GM19240 (cell line): ENCODE data around the gene AGPAT4.

Experiments
- DNase-seq: peaks from one replicate; pipeline ENCODE4 v3.0.0; 2011; ENCODE audit warnings: low spot score; ENCODE audit not compliant: insufficient read length

AGPAT4 gene

DNA sequence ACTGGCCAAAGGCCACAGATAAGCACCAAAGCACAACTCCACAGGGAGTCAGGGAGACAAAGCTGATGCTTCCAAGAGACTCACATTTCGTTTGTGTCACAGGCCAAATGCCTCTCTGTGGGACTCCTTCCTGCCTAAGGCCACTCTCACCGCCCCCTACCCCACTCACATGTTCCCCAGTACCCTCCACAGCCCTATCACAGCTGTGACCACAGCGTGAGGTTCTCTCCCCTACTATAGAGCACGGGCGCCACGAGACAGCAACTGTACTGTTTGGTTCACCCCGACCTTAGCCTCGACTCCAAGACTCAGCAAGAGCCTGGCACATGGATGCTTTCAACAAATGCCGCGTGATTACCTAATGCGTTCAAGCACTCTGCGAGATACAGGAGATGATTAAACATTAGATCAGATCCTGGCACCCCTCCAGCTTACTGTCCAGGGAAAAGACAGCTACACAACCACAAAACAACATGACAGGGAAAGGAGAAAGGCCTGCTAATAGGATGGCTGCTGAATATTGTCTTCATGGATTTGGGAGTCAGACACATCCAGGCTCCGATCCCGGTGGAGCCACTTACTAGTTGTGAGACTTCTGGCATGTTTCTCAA, 105.5 kb downstream of the AGPAT4 start:
- DNase-seq = no peak

DNA sequence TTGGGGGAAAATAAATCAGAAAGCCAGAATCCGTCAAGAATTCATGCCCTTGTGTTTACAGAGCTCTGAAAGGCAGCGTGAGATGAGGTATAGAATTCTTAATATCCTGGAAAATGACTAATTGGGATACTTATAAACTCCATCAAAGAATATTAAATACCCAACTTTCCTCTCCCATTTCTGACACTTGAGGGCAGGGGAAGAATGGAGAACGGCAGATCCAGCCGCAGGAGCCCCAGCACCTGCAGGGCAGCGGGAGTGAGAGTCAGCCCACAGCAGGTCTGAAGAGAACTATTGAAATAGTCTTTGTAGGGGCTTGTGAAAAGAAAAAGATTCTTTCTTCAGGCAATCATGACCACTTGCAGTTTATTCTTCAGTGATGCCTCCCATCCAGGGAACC, 107.2 kb downstream of the AGPAT4 start:
- no peak for DNase-seq

DNA sequence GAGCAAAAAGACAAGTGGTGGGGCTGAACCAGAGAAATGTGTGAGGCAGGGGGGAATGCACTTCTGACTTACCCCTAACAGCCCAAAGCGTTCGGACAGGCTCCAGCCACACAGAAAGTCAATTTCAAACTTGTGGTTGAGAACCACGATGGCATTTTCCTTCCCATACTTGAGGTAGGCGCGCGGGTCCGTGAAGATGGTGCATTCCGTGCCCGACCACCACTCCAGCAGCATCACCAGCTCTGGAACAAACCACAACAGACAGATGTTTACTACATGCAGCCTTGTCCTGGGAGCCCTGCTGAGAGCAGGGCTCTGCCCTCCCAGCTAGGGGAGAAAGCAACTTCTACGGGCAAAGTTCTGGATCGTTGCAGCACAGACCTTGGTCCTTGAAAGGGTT, 107.7 kb downstream of the AGPAT4 start:
- no peak for DNase-seq

DNA sequence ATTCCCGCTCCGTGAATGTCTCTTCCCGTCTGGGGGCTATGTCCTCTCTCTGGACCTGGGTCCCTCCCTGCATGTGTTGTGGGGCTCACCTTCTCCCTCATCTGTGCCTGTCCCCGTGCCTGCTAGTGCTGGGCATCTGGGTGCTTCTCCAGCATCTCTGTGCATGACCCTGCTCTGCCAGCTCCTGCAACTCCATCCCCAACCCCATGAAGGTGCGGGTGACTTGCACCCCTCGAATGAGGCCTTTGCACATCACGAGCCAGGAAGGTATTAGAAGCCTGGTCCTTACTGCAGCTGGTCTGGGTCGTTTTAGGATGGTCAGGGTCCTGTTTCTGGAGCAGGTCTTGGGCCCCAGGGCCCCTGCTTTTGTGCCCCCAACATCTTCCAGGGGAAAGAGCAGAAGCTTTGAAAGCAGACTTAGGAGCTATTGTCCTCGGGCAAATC, 109.7 kb downstream of the AGPAT4 start:
- no peak for DNase-seq

DNA sequence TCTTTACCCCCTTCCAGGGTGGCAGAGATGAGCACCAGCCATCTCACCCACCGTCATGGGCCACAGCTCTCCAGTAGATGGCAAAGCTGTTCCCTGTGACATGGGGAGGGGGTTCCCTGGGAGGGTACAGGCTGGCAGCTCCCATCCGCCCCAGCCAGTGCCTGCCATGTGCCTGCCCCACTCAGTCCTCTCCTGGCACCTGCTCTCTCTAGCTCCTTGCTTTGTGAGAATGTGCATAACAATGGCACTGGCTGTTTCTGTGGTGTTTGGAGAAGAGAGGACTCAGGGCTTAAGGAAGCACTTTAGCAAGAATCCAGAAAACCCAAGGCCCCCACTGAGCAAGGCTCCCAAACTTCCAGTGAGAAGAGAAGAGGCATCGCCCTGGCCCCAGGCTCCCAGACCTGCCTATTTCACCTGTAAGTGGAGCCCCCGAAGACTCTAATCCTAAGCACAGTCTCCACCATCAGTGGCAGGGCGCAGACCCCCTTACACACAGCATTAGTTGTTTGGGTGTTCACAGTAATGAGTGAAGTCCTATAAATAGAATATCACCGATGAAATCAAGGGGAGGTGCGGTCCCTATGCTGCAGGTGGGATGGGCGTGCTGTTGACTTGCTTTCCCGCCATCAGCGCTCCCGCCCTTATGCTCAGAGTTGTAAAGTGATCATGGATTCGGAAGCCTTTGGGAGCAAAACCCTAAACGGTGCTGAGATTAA, 110.2 kb downstream of the AGPAT4 start:
- no peak for DNase-seq

DNA sequence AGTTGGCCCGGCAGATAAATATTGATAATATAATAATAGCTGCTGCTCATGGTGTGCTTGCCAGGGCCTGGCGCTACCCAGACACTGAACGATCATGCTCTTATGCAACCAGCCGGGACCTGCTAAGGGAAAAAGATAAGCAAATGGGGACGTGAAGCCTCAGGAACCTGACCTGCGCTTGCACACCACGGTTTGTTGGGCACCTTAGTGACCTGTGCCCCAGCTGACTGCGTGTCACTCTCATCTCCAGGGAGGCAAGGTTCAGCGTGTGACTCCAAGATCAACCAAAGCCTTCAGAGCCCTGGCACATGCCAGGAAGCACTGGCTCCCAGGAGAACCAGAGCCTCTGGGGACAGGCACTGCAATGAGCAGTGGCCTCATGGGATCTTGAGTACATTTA, 111.1 kb downstream of the AGPAT4 start:
- DNase-seq = no peak

DNA sequence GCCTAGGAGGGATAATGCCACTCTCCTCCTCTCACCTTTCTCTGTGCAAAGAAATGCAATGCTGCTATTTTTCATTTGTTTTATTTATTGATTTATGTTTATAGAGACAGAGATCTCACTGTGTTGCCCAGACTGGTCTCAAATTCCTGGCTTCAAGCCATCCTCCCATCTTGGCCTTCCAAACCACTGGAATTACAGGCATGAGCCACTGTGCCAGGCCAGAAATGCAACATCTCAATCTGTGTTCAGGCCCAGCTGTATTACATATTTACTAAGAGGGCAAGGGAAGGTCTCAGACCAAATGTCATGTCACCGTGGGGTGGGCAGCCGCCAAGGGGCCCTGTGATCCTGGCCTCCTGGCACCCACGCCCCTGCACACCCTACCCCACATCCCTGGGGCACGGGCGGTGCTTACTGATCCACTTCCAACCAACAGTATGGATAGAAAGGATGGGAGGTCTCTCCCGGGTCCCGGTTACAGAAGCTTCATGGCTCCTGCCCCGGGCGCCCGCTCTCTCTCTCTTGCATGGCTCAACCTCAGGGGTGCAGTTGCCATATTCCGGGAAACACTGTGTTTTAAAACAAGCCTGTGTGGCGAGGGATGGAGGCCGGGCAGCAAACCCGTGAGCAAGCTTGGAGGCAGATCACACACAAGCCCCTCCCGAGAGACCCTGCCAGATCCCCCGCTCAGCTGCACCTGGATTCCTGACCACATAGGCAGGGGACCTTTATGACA, 111.8 kb downstream of the AGPAT4 start:
- no peak for DNase-seq

DNA sequence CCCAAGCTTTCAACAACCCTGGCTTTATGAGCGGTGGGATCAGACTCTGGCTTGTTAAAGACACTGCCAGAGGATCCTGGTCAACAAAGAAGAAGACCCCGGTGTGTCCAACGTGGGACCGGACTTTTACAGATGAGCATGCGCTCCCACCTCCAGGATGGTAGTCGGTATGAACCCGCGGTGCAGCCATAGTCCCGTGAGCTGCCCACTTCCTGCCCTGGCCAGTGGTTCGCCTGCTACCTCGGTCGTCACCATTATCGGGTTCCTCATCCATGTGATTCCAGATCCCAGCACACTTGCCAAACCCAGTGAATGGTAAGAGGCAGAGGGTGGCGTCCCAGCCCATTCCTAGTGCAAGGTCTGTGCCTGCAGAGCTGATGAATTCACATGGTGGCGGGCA, 112.7 kb downstream of the AGPAT4 start:
- DNase-seq = no peak

DNA sequence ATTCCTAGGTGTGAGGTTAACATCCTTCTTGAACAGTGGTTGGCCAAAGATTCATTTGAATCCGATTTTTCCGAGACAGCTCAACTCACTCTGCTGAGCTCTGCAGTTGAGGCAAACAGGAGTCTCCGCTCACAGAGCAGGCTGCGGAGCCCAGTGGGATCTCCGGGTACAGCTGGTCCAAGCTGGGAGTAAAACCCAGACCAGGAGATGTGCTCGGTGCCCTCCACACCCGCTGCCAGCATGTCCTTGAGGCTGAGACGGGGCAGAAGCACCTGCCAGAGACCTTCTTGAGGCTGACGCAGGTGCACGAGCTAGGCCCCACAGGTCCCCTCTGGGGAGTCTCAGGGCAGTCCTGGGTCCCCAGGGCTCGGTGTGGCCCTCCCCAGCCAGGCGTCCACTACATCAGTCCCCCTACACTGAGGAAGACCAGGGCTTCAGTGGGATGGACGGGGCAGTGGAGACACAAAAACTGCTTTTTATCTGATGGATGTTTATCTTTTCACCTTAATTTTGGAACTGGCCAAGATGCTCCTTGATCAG, 119.0 kb downstream of the AGPAT4 start:
- DNase-seq = no peak

DNA sequence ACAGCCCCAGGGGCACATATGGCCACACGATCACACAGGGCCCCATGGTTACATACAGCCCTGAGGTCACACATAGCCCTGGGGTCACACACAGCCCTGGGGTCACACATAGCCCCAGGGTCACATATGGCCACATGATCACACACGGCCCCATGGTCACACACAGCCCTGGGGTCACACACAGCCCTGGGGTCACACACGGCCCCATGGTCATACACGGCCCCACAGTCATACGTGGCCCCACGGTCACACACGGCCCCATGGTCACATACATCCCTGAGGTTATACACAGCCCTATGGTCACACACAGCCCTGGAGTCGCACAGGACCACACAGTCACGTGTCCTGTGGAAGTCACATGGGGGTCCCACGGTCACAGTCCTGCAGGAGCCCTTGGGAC, 120.1 kb downstream of the AGPAT4 start:
- no peak for DNase-seq

DNA sequence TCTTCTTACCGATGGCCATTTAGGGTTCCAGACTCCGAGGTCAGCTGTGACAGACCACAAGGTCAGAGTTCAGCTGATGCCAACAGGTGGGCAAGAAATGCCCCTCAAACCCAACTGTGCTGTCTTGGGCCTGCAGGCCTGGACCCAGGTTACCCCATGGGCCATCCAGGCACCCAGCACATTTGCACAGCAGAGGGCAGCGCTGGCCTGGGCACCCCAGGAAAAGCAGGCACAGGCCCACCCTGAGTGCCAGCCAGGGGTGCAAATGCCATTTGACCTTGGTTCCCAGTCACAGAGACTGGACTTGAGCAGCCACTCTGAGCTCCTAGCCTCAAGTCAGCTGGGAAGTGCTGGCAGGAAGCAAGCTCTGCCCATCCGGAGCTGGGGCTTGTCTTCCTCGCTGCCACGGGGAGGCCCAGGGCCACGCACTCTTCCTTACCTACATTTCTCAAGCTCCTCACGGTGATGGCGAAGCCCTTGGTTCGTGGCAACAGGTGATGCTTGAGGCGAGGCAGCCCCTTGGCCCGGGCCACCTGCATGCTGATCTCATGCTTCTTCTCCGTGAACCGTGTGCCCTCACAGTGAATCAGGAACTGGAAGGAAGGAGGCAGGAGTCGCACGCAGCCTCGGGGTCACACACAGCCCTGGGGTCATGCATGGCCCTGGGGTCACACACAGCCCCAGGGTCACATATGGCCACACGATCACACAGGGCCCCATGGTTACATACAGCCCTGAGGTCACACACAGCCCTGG, 120.8 kb downstream of the AGPAT4 start:
- DNase-seq = no peak

DNA sequence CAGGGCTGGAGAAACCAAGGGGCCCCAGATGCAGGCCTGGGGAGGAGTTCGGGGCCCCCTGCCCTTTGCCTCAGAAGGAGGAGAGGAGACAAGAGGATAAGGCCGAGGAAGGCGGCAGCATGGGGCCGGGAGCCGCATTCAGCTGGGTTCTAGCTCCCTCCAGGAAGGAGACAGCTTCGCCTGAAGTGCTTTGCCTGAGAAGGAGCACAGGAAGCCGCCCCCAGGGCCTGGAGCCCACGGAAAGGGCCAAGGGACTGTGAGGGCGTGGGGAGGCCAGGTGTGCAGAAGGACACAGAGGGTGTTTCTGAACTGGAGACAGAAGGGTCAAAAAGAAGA, 121.4 kb downstream of the AGPAT4 start:
- DNase-seq = no peak

DNA sequence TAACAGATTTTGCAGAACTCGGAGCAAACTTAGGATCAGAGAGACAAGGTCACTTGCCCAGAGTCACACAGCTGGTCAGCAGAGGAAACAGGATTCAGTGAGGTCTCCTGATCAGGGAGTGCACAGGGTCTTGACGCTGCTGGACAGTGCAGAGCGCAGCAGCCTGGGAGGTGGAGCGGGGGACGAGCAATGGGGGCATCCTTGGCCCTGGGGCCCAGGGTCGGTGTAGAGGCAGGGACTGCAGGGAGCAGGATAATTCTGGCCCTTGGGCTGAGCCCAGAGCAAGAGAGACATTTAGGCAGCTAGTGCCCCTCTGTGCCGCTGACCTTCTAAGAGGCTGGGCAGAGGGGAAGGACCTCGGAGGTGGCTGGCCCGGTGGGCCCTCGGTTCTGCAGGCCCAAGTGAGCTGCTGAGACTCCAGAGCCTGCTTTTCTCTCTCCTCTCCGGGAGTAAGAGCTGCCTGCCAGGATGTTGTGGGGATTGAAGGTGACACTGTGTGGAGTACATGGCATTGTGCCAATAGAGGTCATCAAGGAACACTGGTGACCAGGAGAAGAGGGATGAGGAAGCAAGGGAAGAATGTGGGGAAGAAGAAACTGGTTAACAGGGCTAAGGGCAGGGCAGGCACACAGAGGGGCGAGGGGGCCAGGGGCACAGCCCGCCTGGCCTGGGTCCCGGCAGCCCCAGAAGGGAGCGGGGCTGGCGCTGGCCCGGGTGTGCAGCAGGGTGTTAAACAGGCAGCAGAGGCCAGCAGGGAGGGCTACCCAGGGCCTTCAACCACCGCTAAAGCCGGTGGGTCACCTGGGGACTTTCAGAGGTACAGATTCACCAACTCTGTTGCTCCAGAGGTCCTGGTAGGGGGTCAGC, 122.0 kb downstream of the AGPAT4 start:
- no peak for DNase-seq

DNA sequence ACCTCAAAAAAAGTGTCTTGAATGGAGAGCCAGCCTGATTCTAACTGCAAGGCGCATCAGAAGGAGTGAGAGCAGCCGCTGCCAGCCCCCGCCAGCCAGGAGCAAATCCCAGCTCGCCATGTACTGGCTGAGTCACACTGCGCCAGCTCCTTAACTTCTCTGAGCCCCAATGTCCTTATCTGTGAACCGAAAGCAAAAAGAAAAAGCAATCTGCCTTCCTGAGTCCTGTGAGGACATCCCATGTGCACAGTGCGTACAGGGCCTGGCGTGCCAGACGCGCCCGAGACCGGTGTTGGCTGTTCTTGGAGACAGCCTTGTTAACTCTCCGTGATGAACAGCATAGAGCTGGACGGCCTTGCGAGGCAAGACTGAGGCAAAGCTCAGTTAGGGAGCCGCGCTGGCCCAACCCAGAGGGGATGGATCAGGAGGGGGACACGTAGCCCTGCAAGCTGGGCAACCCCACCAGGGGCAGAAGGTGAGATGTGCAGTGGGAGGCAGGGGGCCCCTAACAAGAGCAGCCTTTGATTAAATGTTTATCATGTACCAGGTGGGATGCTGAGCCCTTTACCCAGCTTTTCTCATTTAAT, 122.7 kb downstream of the AGPAT4 start:
- no peak for DNase-seq

DNA sequence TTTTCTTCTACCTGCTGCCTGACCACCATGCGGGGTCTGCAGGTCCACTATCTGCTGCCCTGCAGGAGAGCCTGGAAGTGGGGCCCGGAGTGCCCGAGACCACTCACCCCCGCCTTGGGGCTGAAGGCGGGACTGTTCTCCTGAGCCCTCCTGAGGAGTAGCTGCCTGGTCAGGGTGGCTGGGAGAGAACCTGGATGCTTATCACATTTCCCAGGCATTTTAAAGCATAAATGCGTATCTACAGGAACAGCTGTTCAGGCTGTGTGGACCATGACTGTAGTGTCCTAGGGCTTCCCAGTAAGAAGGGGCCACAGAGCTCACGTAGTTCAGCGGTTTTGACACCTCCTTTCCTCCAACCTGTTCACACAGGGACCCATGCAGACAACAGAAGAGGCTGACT, 123.3 kb downstream of the AGPAT4 start:
- no peak for DNase-seq

DNA sequence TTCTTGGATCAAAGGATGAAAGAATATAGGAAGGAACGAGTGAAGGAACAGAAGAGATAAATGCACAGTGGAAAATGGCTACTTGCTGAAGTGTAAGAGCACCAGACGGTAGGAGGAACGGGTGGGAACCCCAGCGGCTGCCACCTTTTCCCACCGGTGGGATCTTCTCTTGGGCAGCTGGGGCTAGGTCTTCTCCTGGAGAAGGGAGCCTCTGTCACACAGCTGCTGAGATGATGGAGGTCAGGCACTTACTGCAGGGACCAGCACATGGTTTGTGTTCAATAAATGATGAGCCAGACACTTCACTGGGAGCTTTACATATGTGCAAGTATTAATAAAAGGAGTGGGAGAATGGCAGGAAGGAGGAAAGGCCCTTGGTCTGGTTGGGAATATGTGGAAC, 123.7 kb downstream of the AGPAT4 start:
- no peak for DNase-seq

DNA sequence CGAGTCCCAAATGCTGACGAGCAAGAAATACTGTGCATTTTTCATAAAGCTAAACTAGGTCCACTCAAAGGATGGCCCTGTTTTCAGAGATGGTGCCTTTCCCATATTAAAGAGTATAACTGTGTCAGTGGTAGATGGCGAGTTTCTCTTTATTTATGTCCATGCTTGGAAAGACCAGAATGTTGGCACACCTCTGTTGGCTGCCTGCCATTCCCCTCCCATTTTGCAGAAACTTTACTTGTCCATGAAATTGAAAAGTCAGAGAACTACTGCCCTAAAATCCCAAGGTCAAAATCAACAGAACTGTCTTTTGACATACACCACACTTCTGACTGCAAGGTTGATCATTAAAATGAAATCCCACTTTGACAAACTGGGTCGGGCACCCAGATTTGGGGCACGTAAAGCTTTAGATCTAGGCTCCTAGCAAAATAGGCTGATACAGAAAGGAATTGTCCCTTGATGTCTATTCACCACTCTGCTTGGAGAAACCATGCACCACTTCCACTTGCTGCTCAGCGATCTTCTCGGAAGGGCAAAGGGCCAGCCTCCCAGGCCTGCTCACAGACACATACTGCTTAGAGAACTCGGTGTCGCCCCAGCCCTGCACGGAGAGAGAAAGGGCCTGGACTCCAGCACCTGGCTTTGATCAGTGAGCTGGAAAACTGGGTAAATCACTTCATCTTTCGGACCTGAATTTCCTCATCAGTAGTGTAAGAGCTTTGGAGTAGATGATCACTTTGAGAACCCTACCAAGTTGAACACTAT, 130.0 kb downstream of the AGPAT4 start:
- no peak for DNase-seq

DNA sequence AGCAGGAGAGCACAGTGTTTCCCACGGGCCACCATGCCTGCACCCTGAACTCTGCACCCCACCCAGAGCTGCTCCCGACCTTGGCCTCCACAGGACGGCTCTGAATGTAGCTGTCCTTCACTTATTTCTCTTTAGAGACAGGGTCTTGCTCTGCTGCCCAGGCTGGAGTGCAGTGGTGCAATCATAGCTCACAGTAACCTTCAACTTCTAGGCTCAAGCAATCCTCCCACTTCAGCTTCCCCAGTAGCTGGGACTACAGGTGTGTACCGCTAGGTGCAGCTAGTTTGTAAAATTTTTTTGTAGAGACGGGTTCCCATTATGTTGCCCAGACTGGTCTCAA, 130.9 kb downstream of the AGPAT4 start:
- no peak for DNase-seq

DNA sequence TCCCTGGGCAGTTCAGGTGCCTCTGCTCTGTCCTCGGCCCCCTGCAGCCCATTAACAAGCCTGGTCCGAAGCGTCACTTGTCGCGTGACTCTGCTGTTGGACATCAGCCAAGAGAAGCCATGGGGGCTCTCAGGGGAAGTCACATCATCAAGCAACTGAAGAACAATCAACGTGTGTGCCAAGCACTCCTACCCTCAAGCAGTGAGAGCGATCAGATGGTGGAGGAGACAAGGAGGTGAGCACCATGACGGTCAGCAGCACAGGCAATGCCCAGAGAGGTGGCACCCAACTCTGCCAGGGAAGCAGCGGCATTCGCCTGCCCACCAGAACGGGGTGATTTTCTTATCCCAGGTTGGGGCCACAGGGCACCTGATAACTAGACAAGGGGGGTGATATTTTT, 132.7 kb downstream of the AGPAT4 start:
- no peak for DNase-seq

DNA sequence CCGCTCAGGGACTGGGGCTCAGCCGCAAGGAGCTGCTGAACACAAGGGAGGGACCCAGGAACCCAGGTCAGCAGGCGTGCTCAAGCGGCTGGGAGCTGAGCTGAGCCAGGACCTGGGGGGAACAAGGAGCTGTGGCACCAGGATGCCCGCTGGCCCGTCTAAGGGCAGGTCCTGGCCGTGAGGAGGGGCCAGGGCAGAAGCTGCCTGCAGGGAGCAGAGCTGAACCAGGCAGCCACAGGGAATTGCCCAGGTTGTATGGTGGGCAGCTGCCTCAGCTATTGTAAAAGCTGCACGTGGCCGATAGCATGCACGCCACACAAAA, 133.3 kb downstream of the AGPAT4 start:
- no peak for DNase-seq
